Mammary epithelial cell (primary cell): ENCODE results near the gene C6.

Source experiments
- EZH2 ChIP-seq: IDR thresholded peaks from 2 replicates; pipeline ENCODE4 v1.6.1; 2012; ENCODE audit warnings: low read length, inconsistent platforms, borderline replicate concordance
- TF ChIP-seq, protein P1 (sequence below), 2 donors: IDR thresholded peaks in 1 of 2; conservative IDR thresholded peaks in 1 of 2; 2 replicates each; pipeline ENCODE4 v1.5.1; 2011 to 2012; ENCODE audit warnings: inconsistent platforms in 2 of 2, low read length in 2 of 2, mild to moderate bottlenecking in 2 of 2, control low read depth in 1 of 2, low read depth in 1 of 2; ENCODE audit not compliant: insufficient read depth in 1 of 2; ENCODE audit errors: extremely low read depth in 1 of 2

GRCh38 chr5:41109186-41109585, 104.1 kb downstream of the C6 start:
- TF ChIP-seq, protein P1, sequence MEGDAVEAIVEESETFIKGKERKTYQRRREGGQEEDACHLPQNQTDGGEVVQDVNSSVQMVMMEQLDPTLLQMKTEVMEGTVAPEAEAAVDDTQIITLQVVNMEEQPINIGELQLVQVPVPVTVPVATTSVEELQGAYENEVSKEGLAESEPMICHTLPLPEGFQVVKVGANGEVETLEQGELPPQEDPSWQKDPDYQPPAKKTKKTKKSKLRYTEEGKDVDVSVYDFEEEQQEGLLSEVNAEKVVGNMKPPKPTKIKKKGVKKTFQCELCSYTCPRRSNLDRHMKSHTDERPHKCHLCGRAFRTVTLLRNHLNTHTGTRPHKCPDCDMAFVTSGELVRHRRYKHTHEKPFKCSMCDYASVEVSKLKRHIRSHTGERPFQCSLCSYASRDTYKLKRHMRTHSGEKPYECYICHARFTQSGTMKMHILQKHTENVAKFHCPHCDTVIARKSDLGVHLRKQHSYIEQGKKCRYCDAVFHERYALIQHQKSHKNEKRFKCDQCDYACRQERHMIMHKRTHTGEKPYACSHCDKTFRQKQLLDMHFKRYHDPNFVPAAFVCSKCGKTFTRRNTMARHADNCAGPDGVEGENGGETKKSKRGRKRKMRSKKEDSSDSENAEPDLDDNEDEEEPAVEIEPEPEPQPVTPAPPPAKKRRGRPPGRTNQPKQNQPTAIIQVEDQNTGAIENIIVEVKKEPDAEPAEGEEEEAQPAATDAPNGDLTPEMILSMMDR (conservative IDR thresholded peaks at IDR 0.05 in 1 of 2, IDR thresholded peaks at IDR 0.05 in 1 of 2; ENCODE audit: extremely low read depth in 1 of 2, insufficient read depth in 1 of 2, low read depth in 1 of 2, low read length in 2 of 2), result no peak
- TF ChIP-seq EZH2, result no peak
